Gastrocnemius medialis (tissue), 4 donors: ENCODE measurements around the gene EFNB2. TPM values are rescaled to one million over a fixed set of nuclear protein-coding genes. Genes with fewer than 3 reads are reported as not detected.

ENCODE experiments used
- ATAC-seq, 2 donors: fragments of 150-250 bp; one replicate each; pipeline ENCODE4 v1.9.1; 2016
- DNase-seq, 2 donors: peaks; one replicate each; pipeline ENCODE4 v3.0.0-alpha.2; 2019
- H3K27ac ChIP-seq, 4 donors: fragments of 200-600 bp; sonication (generic); 1 replicate in 1 of 4; 2 replicates in 3 of 4; pipeline ENCODE4 v1.5.1; 2016 to 2018; ENCODE audit warnings: mild to moderate bottlenecking in 2 of 4, moderate library complexity in 1 of 4
- H3K27me3 ChIP-seq, 3 donors: fragments of 200-600 bp; sonication (generic) in 2 of 3; 1 replicate in 1 of 3; 2 replicates in 2 of 3; pipeline versions ENCODE4 v1.5.1 to v1.6.0; 2016 to 2019; ENCODE audit warnings: mild to moderate bottlenecking in 1 of 3, moderate library complexity in 1 of 3
- H3K36me3 ChIP-seq, 2 donors: fragments of 200-600 bp; sonication (generic) in 1 of 2; one replicate each; pipeline ENCODE4 v1.5.1; 2017 to 2018
- H3K4me1 ChIP-seq, 2 donors: fragments of 200-600 bp; sonication (generic) in 1 of 2; one replicate each; pipeline ENCODE4 v1.5.1; 2016 to 2017; ENCODE audit warnings: mild to moderate bottlenecking in 2 of 2
- H3K4me3 ChIP-seq, 4 donors: fragments of 200-600 bp; sonication (generic) in 3 of 4; 1 replicate in 1 of 4; 2 replicates in 3 of 4; pipeline ENCODE4 v1.5.1; 2016 to 2019; ENCODE audit warnings: mild to moderate bottlenecking in 2 of 4
- H3K9me3 ChIP-seq, 3 donors: fragments of 200-600 bp; sonication (generic) in 2 of 3; 1 replicate in 1 of 3; 2 replicates in 2 of 3; pipeline ENCODE4 v1.5.1; 2016 to 2019
- POLR2A ChIP-seq, 2 donors: fragments of 450-650 bp; IDR thresholded peaks; one replicate each; pipeline ENCODE4 v1.6.1; 2017; ENCODE audit warnings: antibody characterized with exemption in 2 of 2, mild to moderate bottlenecking in 2 of 2, moderate library complexity in 2 of 2
- in situ Hi-C, 4 donors: fragments of 200-750 bp; cut with MboI; loops; one replicate each; pipeline versions ENCODE4 v1.15.0 to v1.8.0; 2017; ENCODE audit warnings: low sequenced_read_pairs in 4 of 4
- intact Hi-C: fragments of 100-400 bp; cut with DNase I; formaldehyde crosslinking; loops from one replicate; pipeline ENCODE4 v1.15.1; 2023; ENCODE audit warnings: low total_unique reads
- total RNA-seq, 4 donors: library from RNA; depleted of rRNA; stranded (reverse); fragments of >200 nt; gene quantifications; one replicate each; pipeline versions ENCODE4 v1.1.0 to v1.2.3, GENCODE V29; 2016
- TF ChIP-seq, protein P1 (sequence below), 5 experiments: fragments of 450-650 bp in 3 of 5; fragments of 200-600 bp in 2 of 5; sonication (generic) in 2 of 5; IDR thresholded peaks in 4 of 5; conservative IDR thresholded peaks in 1 of 5; 1 replicate in 4 of 5; 2 replicates in 1 of 5; pipeline ENCODE4 v1.5.1; 2016 to 2019; ENCODE audit warnings: antibody characterized with exemption in 5 of 5, mild to moderate bottlenecking in 3 of 5, moderate library complexity in 3 of 5

Gene EFNB2
- total RNA-seq, 4 donors from 2014 or later, result 5.7 to 9.3 (median 6.1) TPM

DNA sequence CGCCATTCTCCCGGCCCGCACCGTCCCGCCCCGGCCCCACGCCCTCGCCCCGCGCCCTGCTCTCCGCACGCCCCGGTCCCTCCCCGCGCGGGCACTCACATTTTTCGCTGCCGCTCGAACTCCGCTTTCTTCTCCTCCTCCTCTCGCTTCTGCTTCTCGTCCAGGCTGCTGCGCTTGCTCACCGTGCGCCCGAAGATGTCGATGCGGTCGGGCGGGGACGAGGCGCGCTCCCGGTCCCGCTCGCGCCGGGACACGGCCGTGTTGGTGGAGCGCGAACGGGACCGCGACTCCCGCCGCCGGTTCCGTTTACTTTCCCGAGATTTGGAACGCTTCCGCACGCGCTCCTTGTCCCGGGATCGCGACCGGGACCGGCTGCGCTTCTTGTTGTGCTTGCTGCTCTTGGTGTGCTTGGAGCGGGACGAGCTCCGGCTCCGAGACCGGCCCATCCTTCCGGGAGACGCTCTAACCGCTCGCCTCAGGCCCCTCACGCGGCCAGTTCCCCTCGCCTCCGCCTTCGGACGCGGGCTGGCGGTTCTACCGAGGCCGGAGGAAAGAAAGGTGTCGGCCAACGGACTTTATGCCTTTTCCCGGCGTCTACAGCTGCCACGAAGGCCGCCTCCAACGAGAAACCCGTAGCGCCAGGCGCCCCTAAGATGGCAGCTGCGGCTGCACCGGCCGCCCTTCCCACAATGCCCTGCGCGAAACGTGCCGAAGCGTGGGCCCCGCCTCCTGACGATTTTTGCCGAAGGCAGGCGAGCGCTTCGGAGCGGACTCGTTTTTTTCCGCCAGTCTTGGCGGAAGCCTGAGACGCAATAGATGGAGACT lies 32.2 kb upstream of the EFNB2 start, which contains the start of gene ARGLU1:
ARGLU1 (minus strand) TSS at position 664 of the 825 bp plus-strand sequence; CDS start at position 446, 218 bp downstream.
- Histone ChIP-seq H3K9me3 (no peaks in the 10 kb centered on the region), H3K4me1 (peaks cover 39 to 46% of the 10 kb centered on the region in 2 donors), H3K27me3 (no peaks in the 10 kb centered on the region), H3K36me3 (no peaks in the 10 kb centered on the region), H3K27ac (peak within 1 kb of the TSS; percentile 92 to 98 (median 94)), H3K4me3 (peak within 1 kb of the TSS; percentile 92 to 98 (median 97))
- DNase-seq (peak; percentile 84 to 86), ATAC-seq (peak; percentile 88)
- intact Hi-C loops (loop anchor here (2.0 to 10.0 kb wide), 2 partner anchors 33 to 347 kb away; partner anchors contain the start of gene EFNB2), in situ Hi-C loops (loop anchor here in 1 of 4 donors (25.0 kb wide), 1 partner anchor 1645 kb away; the partner anchor contains the start of genes ABHD13 and LIG4)
- TF ChIP-seq, protein P1, sequence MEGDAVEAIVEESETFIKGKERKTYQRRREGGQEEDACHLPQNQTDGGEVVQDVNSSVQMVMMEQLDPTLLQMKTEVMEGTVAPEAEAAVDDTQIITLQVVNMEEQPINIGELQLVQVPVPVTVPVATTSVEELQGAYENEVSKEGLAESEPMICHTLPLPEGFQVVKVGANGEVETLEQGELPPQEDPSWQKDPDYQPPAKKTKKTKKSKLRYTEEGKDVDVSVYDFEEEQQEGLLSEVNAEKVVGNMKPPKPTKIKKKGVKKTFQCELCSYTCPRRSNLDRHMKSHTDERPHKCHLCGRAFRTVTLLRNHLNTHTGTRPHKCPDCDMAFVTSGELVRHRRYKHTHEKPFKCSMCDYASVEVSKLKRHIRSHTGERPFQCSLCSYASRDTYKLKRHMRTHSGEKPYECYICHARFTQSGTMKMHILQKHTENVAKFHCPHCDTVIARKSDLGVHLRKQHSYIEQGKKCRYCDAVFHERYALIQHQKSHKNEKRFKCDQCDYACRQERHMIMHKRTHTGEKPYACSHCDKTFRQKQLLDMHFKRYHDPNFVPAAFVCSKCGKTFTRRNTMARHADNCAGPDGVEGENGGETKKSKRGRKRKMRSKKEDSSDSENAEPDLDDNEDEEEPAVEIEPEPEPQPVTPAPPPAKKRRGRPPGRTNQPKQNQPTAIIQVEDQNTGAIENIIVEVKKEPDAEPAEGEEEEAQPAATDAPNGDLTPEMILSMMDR (IDR thresholded peaks at IDR 0.05 in 4 of 5, conservative IDR thresholded peaks at IDR 0.05 in 1 of 5), result no peak
- peak; percentile 94 to 95 for TF ChIP-seq POLR2A (IDR thresholded peaks at IDR 0.05)

DNA sequence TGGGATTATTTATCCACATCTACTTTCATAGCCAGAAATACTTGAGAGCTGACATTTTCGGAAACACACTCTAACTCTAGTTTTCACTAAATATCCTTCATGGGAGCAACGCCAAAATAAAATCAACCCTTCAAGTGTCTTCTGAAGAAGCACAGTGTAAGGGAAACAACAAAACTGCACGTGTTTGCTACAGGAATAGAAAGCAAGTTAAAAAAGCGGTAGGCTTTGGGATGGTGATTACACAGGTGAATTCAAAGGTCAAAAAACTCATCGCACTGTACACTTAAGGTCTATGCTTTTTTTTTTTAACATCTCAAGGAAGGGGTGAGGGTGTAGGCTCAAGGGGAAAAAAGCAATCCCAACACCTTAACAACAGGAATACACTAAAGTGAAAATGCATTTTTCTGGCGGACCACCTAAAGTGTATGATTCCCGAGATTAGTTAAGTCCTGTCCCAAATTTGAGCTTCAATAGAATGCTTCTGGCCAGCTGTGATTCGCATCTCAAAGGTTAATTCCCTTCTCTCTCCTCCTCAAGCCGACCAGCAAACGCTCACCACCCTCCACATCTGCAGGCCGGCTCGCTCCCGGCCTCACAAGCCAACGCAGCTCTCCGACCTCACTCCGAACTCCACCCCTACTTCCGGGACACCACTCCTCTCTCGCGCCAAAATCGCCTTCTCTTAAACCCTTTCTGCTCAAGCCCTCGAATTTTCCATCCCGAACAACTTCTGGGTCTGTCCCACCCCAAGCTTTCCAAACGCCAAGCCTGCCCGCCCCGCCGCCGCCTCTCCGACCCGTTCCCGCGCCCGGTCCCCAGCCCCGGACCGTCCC lies 31.4 kb upstream of the EFNB2 start:
- Histone ChIP-seq H3K27ac (peak overlapping the region; percentile 92 to 98 (median 94)), H3K27me3 (no peaks in the 10 kb centered on the region), H3K4me3 (peak overlapping the region; percentile 92 to 98 (median 97)), H3K9me3 (no peaks in the 10 kb centered on the region), H3K4me1 (peaks cover 47 to 55% of the 10 kb centered on the region in 2 donors), H3K36me3 (no peaks in the 10 kb centered on the region)
- in situ Hi-C loops (loop anchor here in 1 of 4 donors (25.0 kb wide), 1 partner anchor 1645 kb away; the partner anchor contains the start of genes ABHD13 and LIG4), intact Hi-C loops (loop anchor here (2.0 to 10.0 kb wide), 2 partner anchors 32 to 348 kb away; partner anchors contain the start of gene EFNB2)
- DNase-seq (peak; percentile 23 to 45), ATAC-seq (peak; percentile 43 to 53)
- TF ChIP-seq, protein P1 (IDR thresholded peaks at IDR 0.05 in 4 of 5, conservative IDR thresholded peaks at IDR 0.05 in 1 of 5), result no peak
- TF ChIP-seq POLR2A (IDR thresholded peaks at IDR 0.05), result peak in 1 of 2 donors; percentile 47

DNA sequence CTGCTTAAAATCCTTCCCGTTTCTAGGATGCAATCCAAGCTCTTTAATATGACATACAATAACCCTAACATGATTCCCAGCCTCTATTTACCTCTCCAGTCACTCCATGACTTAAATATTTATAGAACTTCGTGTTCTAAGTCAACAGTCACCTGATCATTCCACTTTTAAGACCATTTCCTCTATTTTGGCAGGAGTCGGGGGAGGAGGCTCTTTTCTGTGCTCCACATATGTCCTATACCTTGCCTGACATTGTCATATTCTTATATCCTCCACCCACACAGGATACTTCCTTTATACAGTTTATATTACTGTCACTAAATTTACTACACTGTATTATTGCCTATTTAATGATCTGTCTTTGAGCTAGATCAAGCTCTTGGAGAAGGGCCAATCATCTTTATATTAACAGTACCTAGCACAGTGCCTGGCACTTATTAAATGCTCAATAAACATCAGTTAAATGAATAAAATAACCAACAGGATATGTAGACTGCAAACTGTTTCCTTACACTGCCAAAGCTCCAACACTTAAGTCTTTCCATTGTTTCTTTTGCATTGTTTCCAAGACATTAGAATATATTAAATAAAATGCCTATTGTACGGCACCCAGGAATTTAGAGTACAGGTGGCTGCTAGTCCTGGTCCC lies 29.8 kb upstream of the EFNB2 start:
- intact Hi-C loops, result loop anchor here (10.0 kb wide), 1 partner anchor 350 kb away; no protein-coding TSS in a partner anchor
- Histone ChIP-seq H3K9me3 (no peaks in the 10 kb centered on the region), H3K27me3 (no peaks in the 10 kb centered on the region), H3K4me1 (peaks cover 59 to 71% of the 10 kb centered on the region in 2 donors), H3K27ac (peak overlapping the region; percentile 25 to 98 (median 94)), H3K4me3 (peak overlapping the region; percentile 92 to 98 (median 97)), H3K36me3 (no peaks in the 10 kb centered on the region)
- no peak for TF ChIP-seq POLR2A (IDR thresholded peaks at IDR 0.05)
- TF ChIP-seq, protein P1 (IDR thresholded peaks at IDR 0.05 in 4 of 5, conservative IDR thresholded peaks at IDR 0.05 in 1 of 5), result no peak
- ATAC-seq, result no peak
- no peak for DNase-seq
- in situ Hi-C loops, result loop anchor here in 1 of 4 donors (25.0 kb wide), 1 partner anchor 1647 kb away; the partner anchor contains the start of genes ABHD13 and LIG4

DNA sequence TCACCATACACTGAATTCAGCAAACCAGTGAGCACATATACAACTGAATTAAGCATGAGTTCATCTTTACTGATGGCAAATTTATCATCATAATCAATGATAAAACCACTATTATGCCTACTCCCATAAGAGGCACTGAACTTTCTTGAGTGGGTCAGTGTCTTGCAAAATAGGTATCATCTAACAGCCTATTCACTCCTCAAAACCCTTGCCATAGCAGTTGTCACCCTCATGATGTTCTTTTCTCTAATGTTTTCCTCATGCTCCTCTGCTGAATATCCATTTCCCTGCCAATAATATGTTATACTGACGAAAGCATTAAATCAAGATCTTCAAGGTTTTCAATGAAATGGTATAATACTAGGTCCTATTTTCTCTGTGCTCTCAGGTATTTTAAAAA lies 26.8 kb upstream of the EFNB2 start:
- in situ Hi-C loops, result loop anchor here in 1 of 4 donors (25.0 kb wide), 1 partner anchor 1650 kb away; the partner anchor contains the start of genes ABHD13 and LIG4
- intact Hi-C loops, result loop anchor here (10.0 kb wide), 1 partner anchor 352 kb away; no protein-coding TSS in a partner anchor

More for the DNA sequence above, 26.8 kb upstream of the EFNB2 start:
- no peaks in the 10 kb centered on the region for H3K27me3 ChIP-seq
- no peak for DNase-seq
- H3K27ac ChIP-seq, result peak overlapping the region; percentile 22 to 66 (median 56)
- peak in 1 of 2 donors; percentile 51 for ATAC-seq
- no peak overlapping the region for H3K4me3 ChIP-seq
- H3K4me1 ChIP-seq, result peaks cover 68 to 86% of the 10 kb centered on the region in 2 donors
- H3K9me3 ChIP-seq, result no peaks in the 10 kb centered on the region
- H3K36me3 ChIP-seq, result peaks cover 0 to 17% of the 10 kb centered on the region in 2 donors
- TF ChIP-seq, protein P1 (IDR thresholded peaks at IDR 0.05 in 4 of 5, conservative IDR thresholded peaks at IDR 0.05 in 1 of 5), result no peak
- no peak for TF ChIP-seq POLR2A (IDR thresholded peaks at IDR 0.05)
